MCF 10A (cell line): ENCODE data around the gene CPLX3. TPM values are rescaled to one million over a fixed set of nuclear protein-coding genes. Genes with fewer than 3 reads are reported as not detected.

Experiments used
- BruUV-seq: library from RNA; stranded (reverse); fragments of 400-500 nt; replicated peaks from 2 replicates; lab custom pipeline; 2021; lab: Mats Ljungman, UMichigan
- CTCF ChIA-PET: fragments of 300-600 bp; sonication (Branson Sonifier 250); formaldehyde crosslinking; extraction: SDS; loops from one replicate; lab custom pipeline; 2021; ENCODE audit warnings: antibody characterized with exemption, inconsistent platforms; lab: Yijun Ruan, JAX
- POLR2A ChIA-PET: fragments of 300-600, 350-650 bp; sonication (Branson Sonifier 250); formaldehyde crosslinking; extraction: SDS; loops from one replicate; lab custom pipeline; 2020; ENCODE audit warnings: antibody characterized with exemption, inconsistent platforms; lab: Yijun Ruan, JAX
- DNase-seq: peaks from one replicate; pipeline ENCODE4 v3.0.0-alpha.2; 2018; ENCODE audit not compliant: unreplicated experiment
- H3K27ac Mint-ChIP-seq: one replicate; pipeline ENCODE4 v1.8.0; 2022; ENCODE audit warnings: mild to moderate bottlenecking, low read depth, mixed read lengths; ENCODE audit not compliant: unreplicated experiment
- H3K27me3 Mint-ChIP-seq: one replicate; pipeline ENCODE4 v1.8.0; 2022; ENCODE audit warnings: mixed read lengths; ENCODE audit not compliant: insufficient read depth, unreplicated experiment
- H3K36me3 Mint-ChIP-seq: one replicate; pipeline ENCODE4 v1.8.0; 2022; ENCODE audit warnings: mild to moderate bottlenecking, moderate library complexity, mixed read lengths; ENCODE audit not compliant: insufficient read depth, unreplicated experiment
- H3K4me1 Mint-ChIP-seq: one replicate; pipeline ENCODE4 v1.8.0; 2022; ENCODE audit warnings: mixed read lengths; ENCODE audit not compliant: insufficient read depth, unreplicated experiment
- H3K4me3 Mint-ChIP-seq: one replicate; pipeline ENCODE4 v1.8.0; 2022; ENCODE audit warnings: mild to moderate bottlenecking, moderate library complexity, mixed read lengths; ENCODE audit not compliant: unreplicated experiment
- H3K9me3 Mint-ChIP-seq: one replicate; pipeline ENCODE4 v1.8.0; 2022; ENCODE audit warnings: mixed read lengths; ENCODE audit not compliant: unreplicated experiment
- CTCF ChIP-seq: fragments of 200-600 bp; IDR thresholded peaks from one replicate; pipeline ENCODE4 v1.8.0; 2022; ENCODE audit warnings: antibody characterized with exemption, mild to moderate bottlenecking; ENCODE audit not compliant: unreplicated experiment
- intact Hi-C: fragments of 100-400 bp; cut with micrococcal nuclease; formaldehyde crosslinking; loops from 2 replicates; pipeline ENCODE4 v1.14.1; 2022
- total RNA-seq: library from RNA; stranded (reverse); gene quantifications from 2 replicates; pipeline ENCODE4 v1.2.3, GENCODE V29; 2022

The CPLX3 gene
- total RNA-seq, 1 experiment from 2014 or later, result not detected

- no peak overlapping the region for H3K4me3 Mint-ChIP-seq
- H3K27me3 Mint-ChIP-seq, result peaks cover 21% of the 10 kb centered on the region
- intact Hi-C loops, result no loop called here
- TF ChIP-seq CTCF, result no peak
- H3K36me3 Mint-ChIP-seq, result no peaks in the 10 kb centered on the region
- ChIA-PET CTCF (interaction anchor here (0.6 to 1.5 kb wide), 4 partner anchors 8 to 81 kb away, joined by 3 to 5 read pairs (median 4); partner anchors contain the start of gene CSK), POLR2A (interaction anchor here (1.2 kb wide), 1 partner anchor 38 kb away, joined by 3 read pairs; no protein-coding TSS in a partner anchor)
- no TSS peak for BruUV-seq
- peaks cover 23% of the 10 kb centered on the region for H3K4me1 Mint-ChIP-seq
- DNase-seq, result peak; percentile 65
- no peak overlapping the region for H3K27ac Mint-ChIP-seq
- no peaks in the 10 kb centered on the region for H3K9me3 Mint-ChIP-seq
Observed at GRCh38 chr15:74821091-74821789, 5.2 kb upstream of the CPLX3 start.

- H3K4me1 Mint-ChIP-seq, result peaks cover 22% of the 10 kb centered on the region
- peaks cover 22% of the 10 kb centered on the region for H3K27me3 Mint-ChIP-seq
- TF ChIP-seq CTCF, result no peak
- no peak overlapping the region for H3K27ac Mint-ChIP-seq
- no peaks in the 10 kb centered on the region for H3K36me3 Mint-ChIP-seq
- POLR2A ChIA-PET, result interaction anchor here (1.2 kb wide), 1 partner anchor 38 kb away, joined by 3 read pairs; no protein-coding TSS in a partner anchor
- H3K4me3 Mint-ChIP-seq, result no peak overlapping the region
- H3K9me3 Mint-ChIP-seq, result no peaks in the 10 kb centered on the region
- no peak for DNase-seq
- no TSS peak for BruUV-seq
- intact Hi-C loops, result no loop called here
- CTCF ChIA-PET, result interaction anchor here (0.6 to 1.5 kb wide), 5 partner anchors 8 to 80 kb away, joined by 3 to 5 read pairs (median 3); partner anchors contain the start of gene CSK
Observed at GRCh38 chr15:74821790-74822158, 4.7 kb upstream of the CPLX3 start.

- ChIA-PET POLR2A (interaction anchor here (1.2 kb wide), 1 partner anchor 39 kb away, joined by 3 read pairs; no protein-coding TSS in a partner anchor), CTCF (interaction anchor here (0.7 to 1.4 kb wide), 3 partner anchors 14 to 80 kb away, joined by 3 to 5 read pairs (median 3); no protein-coding TSS in a partner anchor)
- peaks cover 22% of the 10 kb centered on the region for H3K27me3 Mint-ChIP-seq
- H3K27ac Mint-ChIP-seq, result no peak overlapping the region
- no peaks in the 10 kb centered on the region for H3K36me3 Mint-ChIP-seq
- no peaks in the 10 kb centered on the region for H3K9me3 Mint-ChIP-seq
- no peak for DNase-seq
- intact Hi-C loops, result no loop called here
- H3K4me3 Mint-ChIP-seq, result no peak overlapping the region
- no peak for TF ChIP-seq CTCF
- BruUV-seq, result no TSS peak
- peaks cover 17% of the 10 kb centered on the region for H3K4me1 Mint-ChIP-seq
Observed at GRCh38 chr15:74822233-74822632, 4.2 kb upstream of the CPLX3 start.

GRCh38 chr15:74823324-74823723 is 3.1 kb upstream of the CPLX3 start:
- H3K9me3 Mint-ChIP-seq, result no peaks in the 10 kb centered on the region
- no peak for TF ChIP-seq CTCF
- intact Hi-C loops, result no loop called here
- H3K36me3 Mint-ChIP-seq, result no peaks in the 10 kb centered on the region
- BruUV-seq, result no TSS peak
- DNase-seq, result peak; percentile 30
- CTCF ChIA-PET, result interaction anchor here (1.8 kb wide), 1 partner anchor 13 kb away, joined by 4 read pairs; no protein-coding TSS in a partner anchor
- no peak overlapping the region for H3K27ac Mint-ChIP-seq
- peaks cover 6% of the 10 kb centered on the region for H3K4me1 Mint-ChIP-seq
- H3K4me3 Mint-ChIP-seq, result no peak overlapping the region
- POLR2A ChIA-PET, result no interaction called here
- H3K27me3 Mint-ChIP-seq, result peaks cover 32% of the 10 kb centered on the region
